Caco-2 (cell line): ENCODE data around the gene RTN1. TPM values are rescaled to one million over a fixed set of nuclear protein-coding genes. Genes with fewer than 3 reads are reported as not detected.

Source experiments
- BruUV-seq: library from RNA; stranded (reverse); fragments of 400-500 nt; replicated peaks from 2 replicates; lab custom pipeline; 2021; lab: Mats Ljungman, UMichigan
- CTCF ChIA-PET: fragments of 300-600 bp; sonication (Branson Sonifier 250); formaldehyde crosslinking; loops from one replicate; lab custom pipeline; 2022; ENCODE audit warnings: antibody characterized with exemption; lab: Charles Lee
- POLR2A ChIA-PET: fragments of 300-600 bp; sonication (Branson Sonifier 250); formaldehyde crosslinking; loops from one replicate; lab custom pipeline; 2022; ENCODE audit warnings: antibody characterized with exemption; lab: Charles Lee
- DNase-seq, 2 experiments: peaks; one replicate each; pipeline versions ENCODE4 v3.0.0 to v3.0.0-alpha.2; 2020 to 2022
- H3K27me3 ChIP-seq: replicated peaks from 2 replicates; pipeline ENCODE4 v1.6.0; 2011; ENCODE audit warnings: low read length; ENCODE audit not compliant: control insufficient read depth, insufficient read depth
- H3K36me3 ChIP-seq: 2 replicates; pipeline ENCODE4 v1.5.1; 2011; ENCODE audit warnings: low read length; ENCODE audit not compliant: control insufficient read depth, insufficient read depth
- H3K4me1 ChIP-seq: fragments of 250-450 bp; sonication (Bioruptor Pico); 2 replicates; pipeline ENCODE4 v1.5.1; 2020; ENCODE audit warnings: mild to moderate bottlenecking
- H3K4me3 ChIP-seq: 2 replicates; pipeline ENCODE4 v1.5.1; 2011; ENCODE audit warnings: low read depth, mild to moderate bottlenecking, control low read depth, low read length
- H3K9me3 ChIP-seq: fragments of 250-450 bp; sonication (Bioruptor Pico); 2 replicates; pipeline ENCODE4 v1.5.1; 2020; ENCODE audit warnings: mild to moderate bottlenecking, moderate library complexity
- H3K27ac Mint-ChIP-seq: one replicate; pipeline ENCODE4 v1.8.0; 2022; ENCODE audit warnings: mixed read lengths; ENCODE audit not compliant: unreplicated experiment
- H3K27me3 Mint-ChIP-seq: one replicate; pipeline ENCODE4 v1.8.0; 2022; ENCODE audit warnings: mixed read lengths; ENCODE audit not compliant: insufficient read depth, unreplicated experiment
- H3K36me3 Mint-ChIP-seq: one replicate; pipeline ENCODE4 v1.8.0; 2022; ENCODE audit warnings: mild to moderate bottlenecking, mixed read lengths; ENCODE audit not compliant: insufficient read depth, unreplicated experiment
- H3K4me1 Mint-ChIP-seq: one replicate; pipeline ENCODE4 v1.8.0; 2022; ENCODE audit warnings: low read depth, mixed read lengths; ENCODE audit not compliant: unreplicated experiment
- H3K4me3 Mint-ChIP-seq: one replicate; pipeline ENCODE4 v1.8.0; 2022; ENCODE audit warnings: mild to moderate bottlenecking, moderate library complexity, mixed read lengths; ENCODE audit not compliant: unreplicated experiment
- H3K9me3 Mint-ChIP-seq: one replicate; pipeline ENCODE4 v1.8.0; 2022; ENCODE audit warnings: mixed read lengths; ENCODE audit not compliant: unreplicated experiment
- CTCF ChIP-seq, 2 experiments: fragments of 200-600 bp in 1 of 2; IDR thresholded peaks; 1 replicate in 1 of 2; 2 replicates in 1 of 2; pipeline versions ENCODE4 v1.5.1 to v1.8.0; 2011 to 2022; ENCODE audit warnings: antibody characterized with exemption in 1 of 2, control low read depth in 1 of 2, inconsistent platforms in 1 of 2, low read depth in 1 of 2, low read length in 1 of 2, mild to moderate bottlenecking in 1 of 2, moderate library complexity in 1 of 2; ENCODE audit not compliant: insufficient read depth in 1 of 2, severe bottlenecking in 1 of 2, unreplicated experiment in 1 of 2
- intact Hi-C: fragments of 100-400 bp; cut with micrococcal nuclease; formaldehyde crosslinking; loops from one replicate; pipeline ENCODE4 v1.10.0; 2022; ENCODE audit not compliant: unreplicated experiment
- total RNA-seq: library from RNA; stranded (reverse); gene quantifications from 2 replicates; pipeline ENCODE4 v1.2.3, GENCODE V29; 2022

The RTN1 gene
- total RNA-seq, 1 experiment from 2014 or later = 0.25 TPM

- CTCF ChIA-PET = interaction anchor here (0.7 to 1.3 kb wide), 2 partner anchors 18 to 76 kb away, joined by 4 read pairs; no protein-coding TSS in a partner anchor
- DNase-seq = no peak
- no peaks in the 10 kb centered on the region for H3K36me3 ChIP-seq
- no peak overlapping the region for H3K4me3 Mint-ChIP-seq
- no peaks in the 10 kb centered on the region for H3K27me3 Mint-ChIP-seq
- H3K4me3 ChIP-seq = no peak overlapping the region
- H3K27me3 ChIP-seq = no peaks in the 10 kb centered on the region
- H3K27ac Mint-ChIP-seq = no peak overlapping the region
- H3K36me3 Mint-ChIP-seq = no peaks in the 10 kb centered on the region
- BruUV-seq = no TSS peak
- no peak for TF ChIP-seq CTCF (IDR thresholded peaks at IDR 0.05; ENCODE audit: insufficient read depth in 1 of 2, low read depth in 1 of 2, low read length in 1 of 2, severe bottlenecking in 1 of 2, unreplicated experiment in 1 of 2)
- no peaks in the 10 kb centered on the region for H3K4me1 ChIP-seq
- H3K9me3 ChIP-seq = no peaks in the 10 kb centered on the region
- intact Hi-C loops = no loop called here
- H3K4me1 Mint-ChIP-seq = no peaks in the 10 kb centered on the region
- H3K9me3 Mint-ChIP-seq = no peaks in the 10 kb centered on the region
- POLR2A ChIA-PET = no interaction called here
These were observed 286.8 kb downstream of the RTN1 start for GRCh38 chr14:59583755-59584154.

DNA sequence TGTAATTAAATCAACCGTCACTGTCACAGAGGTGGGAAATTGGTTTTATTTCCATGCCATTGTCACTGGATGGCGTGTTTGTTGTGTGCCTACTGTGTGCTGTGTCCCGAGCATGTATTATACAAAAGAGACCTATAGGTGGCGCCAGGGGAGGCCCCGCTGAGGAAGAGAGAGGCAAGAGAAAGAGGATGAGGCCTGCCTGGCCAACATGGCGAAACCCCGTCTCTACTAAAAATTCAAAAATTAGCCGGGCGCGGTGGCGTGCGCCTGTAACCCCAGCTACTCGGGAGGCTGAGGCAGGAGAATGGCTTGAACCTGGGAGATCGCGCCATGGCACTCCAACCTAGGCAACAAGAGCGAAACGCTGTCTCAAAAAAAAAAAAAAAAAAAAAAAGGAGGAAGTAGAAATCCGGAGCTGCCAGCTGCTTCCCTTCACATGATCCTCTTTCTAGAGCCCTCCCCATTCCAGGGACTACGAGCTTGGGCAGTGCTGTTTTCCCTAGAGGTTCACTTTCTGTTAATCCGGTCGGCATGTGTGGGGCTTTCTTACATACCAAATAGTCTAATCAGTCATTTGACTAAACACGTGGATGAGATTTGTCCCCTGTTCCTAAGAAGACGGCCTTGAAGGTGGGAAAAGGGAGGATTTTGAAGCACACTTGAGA is 287.6 kb downstream of the RTN1 start:
- CTCF ChIA-PET = interaction anchor here (0.7 to 1.3 kb wide), 2 partner anchors 18 to 76 kb away, joined by 4 read pairs; no protein-coding TSS in a partner anchor

GRCh38 chr14:59582161-59582560 is 288.4 kb downstream of the RTN1 start:
- CTCF ChIA-PET = no interaction called here
- POLR2A ChIA-PET = no interaction called here
- intact Hi-C loops = no loop called here

More for the DNA sequence above, 287.6 kb downstream of the RTN1 start:
- no peak overlapping the region for H3K4me3 ChIP-seq
- H3K9me3 ChIP-seq = no peaks in the 10 kb centered on the region
- H3K27me3 ChIP-seq = no peaks in the 10 kb centered on the region
- Mint-ChIP-seq H3K27ac (no peak overlapping the region), H3K9me3 (no peaks in the 10 kb centered on the region), H3K36me3 (no peaks in the 10 kb centered on the region), H3K4me1 (no peaks in the 10 kb centered on the region), H3K27me3 (no peaks in the 10 kb centered on the region), H3K4me3 (no peak overlapping the region)
- BruUV-seq = no TSS peak
- intact Hi-C loops = no loop called here
- TF ChIP-seq CTCF (IDR thresholded peaks at IDR 0.05; ENCODE audit: insufficient read depth in 1 of 2, low read depth in 1 of 2, low read length in 1 of 2, severe bottlenecking in 1 of 2, unreplicated experiment in 1 of 2) = peak in 1 of 2 experiments; percentile 23
- DNase-seq = no peak
- POLR2A ChIA-PET = no interaction called here
- H3K36me3 ChIP-seq = no peaks in the 10 kb centered on the region
- H3K4me1 ChIP-seq = no peaks in the 10 kb centered on the region

More at GRCh38 chr14:59582161-59582560, 288.4 kb downstream of the RTN1 start:
- TF ChIP-seq CTCF (IDR thresholded peaks at IDR 0.05; ENCODE audit: insufficient read depth in 1 of 2, low read depth in 1 of 2, low read length in 1 of 2, severe bottlenecking in 1 of 2, unreplicated experiment in 1 of 2) = no peak
- Mint-ChIP-seq H3K4me1 (no peaks in the 10 kb centered on the region), H3K27ac (no peak overlapping the region), H3K4me3 (no peak overlapping the region), H3K27me3 (no peaks in the 10 kb centered on the region), H3K36me3 (no peaks in the 10 kb centered on the region), H3K9me3 (no peaks in the 10 kb centered on the region)
- H3K36me3 ChIP-seq = no peaks in the 10 kb centered on the region
- DNase-seq = no peak
- no peaks in the 10 kb centered on the region for H3K9me3 ChIP-seq
- BruUV-seq = no TSS peak
- H3K4me1 ChIP-seq = no peaks in the 10 kb centered on the region
- no peak overlapping the region for H3K4me3 ChIP-seq
- H3K27me3 ChIP-seq = no peaks in the 10 kb centered on the region
